Glutamatergic neuron (in vitro differentiated cells): ENCODE measurements around the gene FBXL17. TPM values are rescaled to one million over a fixed set of nuclear protein-coding genes. Genes with fewer than 3 reads are reported as not detected.

Source experiments
- DNase-seq: peaks from one replicate; pipeline ENCODE4 v3.0.0; 2022
- H3K27ac Mint-ChIP-seq: one replicate; pipeline ENCODE4 v1.8.0; 2020; ENCODE audit warnings: mild to moderate bottlenecking, mixed read lengths, inconsistent platforms; ENCODE audit not compliant: unreplicated experiment
- H3K27me3 Mint-ChIP-seq: one replicate; pipeline ENCODE4 v1.8.0; 2020; ENCODE audit warnings: mild to moderate bottlenecking, moderate library complexity, mixed read lengths, inconsistent platforms; ENCODE audit not compliant: unreplicated experiment
- H3K36me3 Mint-ChIP-seq: one replicate; pipeline ENCODE4 v1.8.0; 2020; ENCODE audit warnings: mild to moderate bottlenecking, mixed read lengths, inconsistent platforms; ENCODE audit not compliant: unreplicated experiment
- H3K4me1 Mint-ChIP-seq: one replicate; pipeline ENCODE4 v1.8.0; 2020; ENCODE audit warnings: mild to moderate bottlenecking, low read depth, mixed read lengths, inconsistent platforms; ENCODE audit not compliant: unreplicated experiment
- H3K4me3 Mint-ChIP-seq: one replicate; pipeline ENCODE4 v1.8.0; 2020; ENCODE audit warnings: mild to moderate bottlenecking, mixed read lengths, inconsistent platforms; ENCODE audit not compliant: unreplicated experiment
- H3K9me3 Mint-ChIP-seq: one replicate; pipeline ENCODE4 v1.8.0; 2020; ENCODE audit warnings: mild to moderate bottlenecking, moderate library complexity, mixed read lengths, inconsistent platforms; ENCODE audit not compliant: unreplicated experiment
- CTCF ChIP-seq: fragments of 200-600 bp; sonication (generic); IDR thresholded peaks from one replicate; pipeline ENCODE4 v1.5.0; 2021; ENCODE audit not compliant: partially characterized antibody, unreplicated experiment
- total RNA-seq: library from RNA; stranded (reverse); fragmentation: NEBNext Ultra II Directional; extraction: Animal tissue kit (Norgen Biotek cat#: 25700); gene quantifications from one replicate; pipeline ENCODE4 v1.2.1, GENCODE V29; 2021; ENCODE audit not compliant: unreplicated experiment

FBXL17 gene
- total RNA-seq, 1 donor from 2014 or later = 20.3 TPM

GRCh38 chr5:108367679-108368334 is 14.1 kb downstream of the FBXL17 start:
- peaks cover 2% of the 10 kb centered on the region for H3K4me1 Mint-ChIP-seq
- no peaks in the 10 kb centered on the region for H3K9me3 Mint-ChIP-seq
- no peak overlapping the region for H3K4me3 Mint-ChIP-seq
- no peak overlapping the region for H3K27ac Mint-ChIP-seq
- H3K36me3 Mint-ChIP-seq = peaks cover 14% of the 10 kb centered on the region
- no peaks in the 10 kb centered on the region for H3K27me3 Mint-ChIP-seq
- TF ChIP-seq CTCF = no peak
- DNase-seq = no peak

GRCh38 chr5:108366500-108366899 is 15.4 kb downstream of the FBXL17 start:
- H3K4me1 Mint-ChIP-seq = peaks cover 2% of the 10 kb centered on the region
- H3K9me3 Mint-ChIP-seq = no peaks in the 10 kb centered on the region
- H3K27me3 Mint-ChIP-seq = no peaks in the 10 kb centered on the region

GRCh38 chr5:108361771-108362170 is 20.1 kb downstream of the FBXL17 start:
- Mint-ChIP-seq H3K27ac (no peak overlapping the region), H3K27me3 (no peaks in the 10 kb centered on the region), H3K4me3 (no peak overlapping the region), H3K9me3 (no peaks in the 10 kb centered on the region), H3K4me1 (no peaks in the 10 kb centered on the region), H3K36me3 (no peaks in the 10 kb centered on the region)
- no peak for TF ChIP-seq CTCF
- DNase-seq = no peak

More at GRCh38 chr5:108366500-108366899, 15.4 kb downstream of the FBXL17 start:
- no peak overlapping the region for H3K4me3 Mint-ChIP-seq
- H3K27ac Mint-ChIP-seq = no peak overlapping the region
- peaks cover 3% of the 10 kb centered on the region for H3K36me3 Mint-ChIP-seq
- DNase-seq = no peak
- TF ChIP-seq CTCF = no peak

- no peak for TF ChIP-seq CTCF
- Mint-ChIP-seq H3K9me3 (no peaks in the 10 kb centered on the region), H3K4me3 (no peak overlapping the region), H3K27ac (no peak overlapping the region), H3K36me3 (no peaks in the 10 kb centered on the region), H3K4me1 (no peaks in the 10 kb centered on the region), H3K27me3 (no peaks in the 10 kb centered on the region)
- DNase-seq = no peak
These were observed 20.7 kb downstream of the FBXL17 start for GRCh38 chr5:108361239-108361638.

- no peaks in the 10 kb centered on the region for H3K36me3 Mint-ChIP-seq
- no peak for DNase-seq
- H3K4me1 Mint-ChIP-seq = no peaks in the 10 kb centered on the region
- no peak overlapping the region for H3K4me3 Mint-ChIP-seq
- no peaks in the 10 kb centered on the region for H3K9me3 Mint-ChIP-seq
- no peaks in the 10 kb centered on the region for H3K27me3 Mint-ChIP-seq
- TF ChIP-seq CTCF = no peak
- H3K27ac Mint-ChIP-seq = no peak overlapping the region
These were observed 21.6 kb downstream of the FBXL17 start for GRCh38 chr5:108360280-108360679.
